SK-N-SH treated with all-trans-retinoic acid at 6 μM for 48 hours (cell line): ENCODE data around the gene PROKR1.

Experiments
- ARNTL ChIP-seq: fragments of 450-650 bp; formaldehyde crosslinking; IDR thresholded peaks from 2 replicates; pipeline ENCODE4 v1.5.0; 2020; ENCODE audit warnings: low read depth, mild to moderate bottlenecking, moderate library complexity, borderline replicate concordance
- OSR1 ChIP-seq: fragments of 250-450 bp; sonication (Bioruptor Pico); IDR thresholded peaks from 2 replicates; pipeline ENCODE4 v1.8.0; 2022; ENCODE audit warnings: moderate library complexity, mild to moderate bottlenecking, inconsistent platforms
- ZNF565 ChIP-seq: fragments of 450-650 bp; formaldehyde crosslinking; conservative IDR thresholded peaks from 2 replicates; pipeline ENCODE4 v1.5.0; 2020; ENCODE audit warnings: low read depth, mild to moderate bottlenecking, moderate library complexity

- no peak for TF ChIP-seq ZNF565 (CRISPR knock-in tag)
- no peak for TF ChIP-seq ARNTL (CRISPR knock-in tag)
- TF ChIP-seq OSR1, result no peak
Measured at GRCh38 chr2:68667371-68667770, 24.0 kb downstream of the PROKR1 start.
